Measurements from ENCODE around the gene SOWAHC. TPM values are rescaled to one million over a fixed set of nuclear protein-coding genes. Genes with fewer than 3 reads are reported as not detected.
A peak's percentile ranks its signal among the peaks of the same experiment; 100 is the strongest.

The SOWAHC gene
- total and polyA plus RNA-seq, 2 of the 13 experiments (the other 11 are each of a cell fraction or from before 2014, with no cell fraction given): 21.2 to 22.5 TPM

DNA sequence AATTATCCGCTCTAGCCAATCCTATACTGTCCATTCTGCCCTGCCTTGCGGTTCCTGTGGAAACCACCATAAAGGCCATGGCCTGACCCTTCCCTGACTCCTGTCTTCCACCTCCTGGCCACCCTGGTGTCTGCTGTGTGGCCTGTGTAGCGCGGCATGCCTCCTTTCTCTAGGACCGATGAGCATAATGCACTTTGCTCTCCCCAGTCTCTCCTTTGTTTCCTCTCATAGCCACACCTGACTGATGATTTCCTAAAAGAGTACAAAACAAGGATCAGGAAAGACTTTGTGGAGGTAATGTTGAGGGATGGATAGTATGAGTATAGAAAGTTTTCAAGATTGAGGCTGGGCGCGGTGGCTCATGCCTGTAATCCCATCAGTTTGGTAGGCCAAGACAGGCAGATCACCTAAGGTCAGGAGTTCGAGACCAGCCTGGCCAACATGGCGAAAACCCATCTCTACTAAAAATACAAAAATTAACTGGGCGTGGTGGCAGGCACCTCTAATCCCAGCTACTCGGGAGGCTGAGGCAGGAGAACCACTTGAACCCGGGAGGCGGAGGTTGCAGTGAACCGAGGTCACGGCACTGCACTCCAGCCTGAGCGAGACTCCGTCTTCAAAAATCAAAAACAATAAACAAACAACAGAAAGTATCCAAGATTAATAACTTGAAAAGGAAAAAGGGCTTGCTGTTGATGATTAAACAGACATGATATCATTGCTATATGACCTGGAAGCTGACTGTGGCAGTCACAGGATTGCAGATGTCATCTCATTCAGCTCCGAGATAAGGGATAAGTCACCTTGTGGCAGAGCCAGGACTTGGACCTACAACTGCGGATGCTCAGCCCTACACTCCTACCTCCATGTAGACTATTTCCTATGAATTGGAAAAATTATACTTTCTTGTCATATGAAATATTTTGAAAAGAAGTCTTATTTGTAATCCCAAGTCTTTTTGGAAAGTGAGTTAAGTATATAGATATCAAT is 16.6 kb downstream of the SOWAHC start (continued):
- TF ChIP-seq, protein P1, sequence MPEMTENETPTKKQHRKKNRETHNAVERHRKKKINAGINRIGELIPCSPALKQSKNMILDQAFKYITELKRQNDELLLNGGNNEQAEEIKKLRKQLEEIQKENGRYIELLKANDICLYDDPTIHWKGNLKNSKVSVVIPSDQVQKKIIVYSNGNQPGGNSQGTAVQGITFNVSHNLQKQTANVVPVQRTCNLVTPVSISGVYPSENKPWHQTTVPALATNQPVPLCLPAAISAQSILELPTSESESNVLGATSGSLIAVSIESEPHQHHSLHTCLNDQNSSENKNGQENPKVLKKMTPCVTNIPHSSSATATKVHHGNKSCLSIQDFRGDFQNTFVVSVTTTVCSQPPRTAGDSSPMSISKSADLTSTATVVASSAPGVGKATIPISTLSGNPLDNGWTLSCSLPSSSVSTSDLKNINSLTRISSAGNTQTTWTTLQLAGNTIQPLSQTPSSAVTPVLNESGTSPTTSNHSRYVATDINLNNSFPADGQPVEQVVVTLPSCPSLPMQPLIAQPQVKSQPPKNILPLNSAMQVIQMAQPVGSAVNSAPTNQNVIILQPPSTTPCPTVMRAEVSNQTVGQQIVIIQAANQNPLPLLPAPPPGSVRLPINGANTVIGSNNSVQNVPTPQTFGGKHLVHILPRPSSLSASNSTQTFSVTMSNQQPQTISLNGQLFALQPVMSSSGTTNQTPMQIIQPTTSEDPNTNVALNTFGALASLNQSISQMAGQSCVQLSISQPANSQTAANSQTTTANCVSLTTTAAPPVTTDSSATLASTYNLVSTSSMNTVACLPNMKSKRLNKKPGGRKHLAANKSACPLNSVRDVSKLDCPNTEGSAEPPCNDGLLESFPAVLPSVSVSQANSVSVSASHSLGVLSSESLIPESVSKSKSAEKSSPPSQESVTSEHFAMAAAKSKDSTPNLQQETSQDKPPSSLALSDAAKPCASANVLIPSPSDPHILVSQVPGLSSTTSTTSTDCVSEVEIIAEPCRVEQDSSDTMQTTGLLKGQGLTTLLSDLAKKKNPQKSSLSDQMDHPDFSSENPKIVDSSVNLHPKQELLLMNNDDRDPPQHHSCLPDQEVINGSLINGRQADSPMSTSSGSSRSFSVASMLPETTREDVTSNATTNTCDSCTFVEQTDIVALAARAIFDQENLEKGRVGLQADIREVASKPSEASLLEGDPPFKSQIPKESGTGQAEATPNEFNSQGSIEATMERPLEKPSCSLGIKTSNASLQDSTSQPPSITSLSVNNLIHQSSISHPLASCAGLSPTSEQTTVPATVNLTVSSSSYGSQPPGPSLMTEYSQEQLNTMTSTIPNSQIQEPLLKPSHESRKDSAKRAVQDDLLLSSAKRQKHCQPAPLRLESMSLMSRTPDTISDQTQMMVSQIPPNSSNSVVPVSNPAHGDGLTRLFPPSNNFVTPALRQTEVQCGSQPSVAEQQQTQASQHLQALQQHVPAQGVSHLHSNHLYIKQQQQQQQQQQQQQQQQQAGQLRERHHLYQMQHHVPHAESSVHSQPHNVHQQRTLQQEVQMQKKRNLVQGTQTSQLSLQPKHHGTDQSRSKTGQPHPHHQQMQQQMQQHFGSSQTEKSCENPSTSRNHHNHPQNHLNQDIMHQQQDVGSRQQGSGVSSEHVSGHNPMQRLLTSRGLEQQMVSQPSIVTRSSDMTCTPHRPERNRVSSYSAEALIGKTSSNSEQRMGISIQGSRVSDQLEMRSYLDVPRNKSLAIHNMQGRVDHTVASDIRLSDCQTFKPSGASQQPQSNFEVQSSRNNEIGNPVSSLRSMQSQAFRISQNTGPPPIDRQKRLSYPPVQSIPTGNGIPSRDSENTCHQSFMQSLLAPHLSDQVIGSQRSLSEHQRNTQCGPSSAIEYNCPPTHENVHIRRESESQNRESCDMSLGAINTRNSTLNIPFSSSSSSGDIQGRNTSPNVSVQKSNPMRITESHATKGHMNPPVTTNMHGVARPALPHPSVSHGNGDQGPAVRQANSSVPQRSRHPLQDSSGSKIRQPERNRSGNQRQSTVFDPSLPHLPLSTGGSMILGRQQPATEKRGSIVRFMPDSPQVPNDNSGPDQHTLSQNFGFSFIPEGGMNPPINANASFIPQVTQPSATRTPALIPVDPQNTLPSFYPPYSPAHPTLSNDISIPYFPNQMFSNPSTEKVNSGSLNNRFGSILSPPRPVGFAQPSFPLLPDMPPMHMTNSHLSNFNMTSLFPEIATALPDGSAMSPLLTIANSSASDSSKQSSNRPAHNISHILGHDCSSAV (CRISPR knock-in tag; IDR thresholded peaks at IDR 0.05; ENCODE audit: borderline replicate concordance): no peak
- TF ChIP-seq ZMYM3 (CRISPR knock-in tag; IDR thresholded peaks at IDR 0.05): peak; percentile 91
- TF ChIP-seq GATAD1 (CRISPR knock-in tag; IDR thresholded peaks at IDR 0.05): peak; percentile 42
- no peak for TF ChIP-seq ZNF572 (CRISPR knock-in tag; IDR thresholded peaks at IDR 0.05)
- TF ChIP-seq RAD21 (CRISPR knock-in tag; IDR thresholded peaks at IDR 0.05): peak; percentile 85
- TF ChIP-seq, protein P2, sequence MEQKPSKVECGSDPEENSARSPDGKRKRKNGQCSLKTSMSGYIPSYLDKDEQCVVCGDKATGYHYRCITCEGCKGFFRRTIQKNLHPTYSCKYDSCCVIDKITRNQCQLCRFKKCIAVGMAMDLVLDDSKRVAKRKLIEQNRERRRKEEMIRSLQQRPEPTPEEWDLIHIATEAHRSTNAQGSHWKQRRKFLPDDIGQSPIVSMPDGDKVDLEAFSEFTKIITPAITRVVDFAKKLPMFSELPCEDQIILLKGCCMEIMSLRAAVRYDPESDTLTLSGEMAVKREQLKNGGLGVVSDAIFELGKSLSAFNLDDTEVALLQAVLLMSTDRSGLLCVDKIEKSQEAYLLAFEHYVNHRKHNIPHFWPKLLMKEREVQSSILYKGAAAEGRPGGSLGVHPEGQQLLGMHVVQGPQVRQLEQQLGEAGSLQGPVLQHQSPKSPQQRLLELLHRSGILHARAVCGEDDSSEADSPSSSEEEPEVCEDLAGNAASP (CRISPR knock-in tag; IDR thresholded peaks at IDR 0.05; ENCODE audit: borderline replicate concordance): peak; percentile 37; the same call in 1 of the 2 replicates
- TF ChIP-seq ZNF546 (CRISPR knock-in tag; conservative IDR thresholded peaks at IDR 0.05): no peak
- no peak for TF ChIP-seq JUNB (CRISPR knock-in tag; IDR thresholded peaks at IDR 0.05; ENCODE audit: borderline replicate concordance)
- peak; percentile 50; the same call in 1 of the 2 replicates for TF ChIP-seq NCOA2 (CRISPR knock-in tag; IDR thresholded peaks at IDR 0.05)
- TF ChIP-seq GTF2F1 (IDR thresholded peaks at IDR 0.05; ENCODE audit: low read length): no peak
- no peak for TF ChIP-seq ZFP37 (CRISPR knock-in tag; IDR thresholded peaks at IDR 0.05; ENCODE audit: borderline replicate concordance)
- TF ChIP-seq, protein P3, sequence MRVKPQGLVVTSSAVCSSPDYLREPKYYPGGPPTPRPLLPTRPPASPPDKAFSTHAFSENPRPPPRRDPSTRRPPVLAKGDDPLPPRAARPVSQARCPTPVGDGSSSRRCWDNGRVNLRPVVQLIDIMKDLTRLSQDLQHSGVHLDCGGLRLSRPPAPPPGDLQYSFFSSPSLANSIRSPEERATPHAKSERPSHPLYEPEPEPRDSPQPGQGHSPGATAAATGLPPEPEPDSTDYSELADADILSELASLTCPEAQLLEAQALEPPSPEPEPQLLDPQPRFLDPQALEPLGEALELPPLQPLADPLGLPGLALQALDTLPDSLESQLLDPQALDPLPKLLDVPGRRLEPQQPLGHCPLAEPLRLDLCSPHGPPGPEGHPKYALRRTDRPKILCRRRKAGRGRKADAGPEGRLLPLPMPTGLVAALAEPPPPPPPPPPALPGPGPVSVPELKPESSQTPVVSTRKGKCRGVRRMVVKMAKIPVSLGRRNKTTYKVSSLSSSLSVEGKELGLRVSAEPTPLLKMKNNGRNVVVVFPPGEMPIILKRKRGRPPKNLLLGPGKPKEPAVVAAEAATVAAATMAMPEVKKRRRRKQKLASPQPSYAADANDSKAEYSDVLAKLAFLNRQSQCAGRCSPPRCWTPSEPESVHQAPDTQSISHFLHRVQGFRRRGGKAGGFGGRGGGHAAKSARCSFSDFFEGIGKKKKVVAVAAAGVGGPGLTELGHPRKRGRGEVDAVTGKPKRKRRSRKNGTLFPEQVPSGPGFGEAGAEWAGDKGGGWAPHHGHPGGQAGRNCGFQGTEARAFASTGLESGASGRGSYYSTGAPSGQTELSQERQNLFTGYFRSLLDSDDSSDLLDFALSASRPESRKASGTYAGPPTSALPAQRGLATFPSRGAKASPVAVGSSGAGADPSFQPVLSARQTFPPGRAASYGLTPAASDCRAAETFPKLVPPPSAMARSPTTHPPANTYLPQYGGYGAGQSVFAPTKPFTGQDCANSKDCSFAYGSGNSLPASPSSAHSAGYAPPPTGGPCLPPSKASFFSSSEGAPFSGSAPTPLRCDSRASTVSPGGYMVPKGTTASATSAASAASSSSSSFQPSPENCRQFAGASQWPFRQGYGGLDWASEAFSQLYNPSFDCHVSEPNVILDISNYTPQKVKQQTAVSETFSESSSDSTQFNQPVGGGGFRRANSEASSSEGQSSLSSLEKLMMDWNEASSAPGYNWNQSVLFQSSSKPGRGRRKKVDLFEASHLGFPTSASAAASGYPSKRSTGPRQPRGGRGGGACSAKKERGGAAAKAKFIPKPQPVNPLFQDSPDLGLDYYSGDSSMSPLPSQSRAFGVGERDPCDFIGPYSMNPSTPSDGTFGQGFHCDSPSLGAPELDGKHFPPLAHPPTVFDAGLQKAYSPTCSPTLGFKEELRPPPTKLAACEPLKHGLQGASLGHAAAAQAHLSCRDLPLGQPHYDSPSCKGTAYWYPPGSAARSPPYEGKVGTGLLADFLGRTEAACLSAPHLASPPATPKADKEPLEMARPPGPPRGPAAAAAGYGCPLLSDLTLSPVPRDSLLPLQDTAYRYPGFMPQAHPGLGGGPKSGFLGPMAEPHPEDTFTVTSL (CRISPR knock-in tag; IDR thresholded peaks at IDR 0.05; ENCODE audit: borderline replicate concordance): no peak
